ENCODE results near the gene PCDHB15. TPM values are rescaled to one million over a fixed set of nuclear protein-coding genes. Genes with fewer than 3 reads are reported as not detected.
"Not testable (repeated sequence)": the region's sequence is repeated elsewhere in the genome, so short reads cannot be mapped to it uniquely, and the experiment has no call there.

PCDHB15 gene
- 3.6 TPM for total RNA-seq

DNA sequence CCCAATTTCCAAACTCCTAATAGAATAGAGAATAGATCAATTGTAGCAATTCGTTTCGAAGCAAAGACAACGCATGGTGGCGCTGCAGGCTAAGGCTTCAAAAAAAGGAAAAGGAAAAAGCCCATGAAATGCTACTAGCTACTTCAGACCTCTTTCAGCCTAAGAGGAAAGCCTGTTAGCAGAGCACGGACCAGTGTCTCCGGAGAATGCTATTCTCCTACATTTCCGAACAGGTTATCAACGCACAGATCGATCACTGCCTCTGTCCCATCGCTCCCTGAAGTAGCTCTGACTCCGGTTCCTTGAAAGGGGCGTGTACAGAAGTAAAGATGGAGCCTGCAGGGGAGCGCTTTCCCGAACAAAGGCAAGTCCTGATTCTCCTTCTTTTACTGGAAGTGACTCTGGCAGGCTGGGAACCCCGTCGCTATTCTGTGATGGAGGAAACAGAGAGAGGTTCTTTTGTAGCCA lies at the start of gene PCDHB15:
PCDHB15 (plus strand) TSS at position 146 of the 468 bp plus-strand sequence; CDS start at position 330, 184 bp downstream.
- no peak for DNase-seq

DNA sequence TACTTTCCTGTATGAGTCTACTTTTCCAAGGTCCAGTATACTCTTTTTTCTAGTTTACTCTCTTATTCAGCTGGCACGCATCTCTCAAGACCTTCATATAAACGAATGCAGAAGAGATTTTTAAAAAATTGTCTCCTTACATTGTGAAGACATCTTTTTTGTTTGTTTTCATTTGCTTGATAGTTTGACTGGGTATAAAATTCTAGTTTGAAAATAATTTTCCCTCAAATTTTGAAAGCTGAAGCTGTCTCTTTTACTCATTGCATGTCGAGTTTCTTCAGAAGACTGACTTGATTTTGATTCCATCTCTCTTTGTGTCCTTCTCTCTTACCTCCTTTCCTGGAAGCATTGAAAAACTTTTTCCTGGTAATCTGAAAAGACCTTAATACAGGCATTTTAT lies 48.8 kb upstream of the PCDHB15 start:
- no peak for DNase-seq

DNA sequence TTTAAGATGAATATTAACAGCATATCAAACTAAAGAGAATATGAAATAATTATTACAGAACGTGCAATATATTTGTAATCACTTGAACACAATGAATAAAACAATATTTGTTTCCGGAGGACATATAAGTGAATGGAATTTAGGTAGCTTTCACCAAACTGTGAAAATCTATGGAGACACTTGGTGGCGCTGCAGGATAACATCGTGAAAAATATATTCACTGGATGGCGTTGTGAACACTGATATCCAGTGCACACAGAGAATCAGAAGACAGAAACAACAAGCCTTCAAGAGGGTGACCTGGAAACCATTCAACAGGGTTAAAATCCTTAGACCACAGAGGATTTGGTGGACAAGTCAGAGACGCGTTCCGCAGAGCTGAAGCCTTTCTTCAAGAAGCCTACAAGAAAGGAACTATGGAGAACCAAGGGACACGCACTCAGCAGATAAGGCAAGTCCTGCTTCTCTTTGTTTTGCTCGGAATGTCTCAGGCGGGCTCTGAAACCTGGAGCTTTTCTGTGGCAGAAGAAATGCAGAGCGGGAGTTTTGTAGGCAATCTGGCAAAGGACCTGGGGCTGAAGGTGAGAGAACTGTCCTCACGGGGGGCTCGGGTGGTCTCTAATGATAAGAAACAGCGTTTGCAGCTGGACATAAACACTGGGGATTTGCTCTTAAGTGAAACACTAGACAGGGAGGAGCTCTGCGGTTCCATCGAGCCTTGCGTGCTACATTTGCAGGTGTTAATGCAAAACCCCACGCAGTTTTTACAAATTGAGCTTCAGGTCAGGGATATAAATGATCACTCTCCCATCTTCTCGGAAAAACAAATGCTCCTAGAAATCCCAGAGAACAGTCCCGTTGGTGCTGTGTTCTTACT lies 45.6 kb upstream of the PCDHB15 start, which contains the start of gene PCDHB11:
PCDHB11 (plus strand) TSS at position 269 of the 877 bp plus-strand sequence; CDS start at position 417, 148 bp downstream.
- DNase-seq: no peak

DNA sequence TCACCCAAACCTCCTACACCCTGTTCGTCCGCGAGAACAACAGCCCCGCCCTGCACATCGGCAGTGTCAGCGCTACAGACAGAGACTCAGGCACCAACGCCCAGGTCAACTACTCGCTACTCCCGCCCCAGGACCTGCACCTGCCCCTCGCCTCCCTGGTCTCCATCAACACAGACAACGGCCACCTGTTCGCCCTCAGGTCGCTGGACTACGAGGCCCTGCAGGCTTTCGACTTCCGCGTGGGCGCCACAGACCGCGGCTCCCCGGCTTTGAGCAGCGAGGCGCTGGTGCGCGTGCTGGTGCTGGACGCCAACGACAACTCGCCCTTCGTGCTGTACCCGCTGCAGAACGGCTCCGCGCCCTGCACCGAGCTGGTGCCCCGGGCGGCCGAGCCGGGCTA lies 44.1 kb upstream of the PCDHB15 start:
- DNase-seq: not testable (repeated sequence)

DNA sequence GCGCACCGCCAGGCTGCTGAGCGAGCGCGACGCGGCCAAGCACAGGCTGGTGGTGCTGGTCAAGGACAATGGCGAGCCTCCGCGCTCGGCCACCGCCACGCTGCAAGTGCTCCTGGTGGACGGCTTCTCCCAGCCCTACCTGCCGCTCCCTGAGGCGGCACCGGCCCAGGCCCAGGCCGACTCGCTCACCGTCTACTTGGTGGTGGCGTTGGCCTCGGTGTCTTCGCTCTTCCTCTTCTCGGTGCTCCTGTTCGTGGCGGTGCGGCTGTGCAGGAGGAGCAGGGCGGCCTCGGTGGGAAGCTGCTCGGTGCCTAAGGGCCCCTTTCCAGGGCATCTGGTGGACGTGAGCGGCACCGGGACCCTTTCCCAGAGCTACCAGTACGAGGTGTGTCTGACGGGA lies 43.5 kb upstream of the PCDHB15 start:
- not testable (repeated sequence) for DNase-seq

DNA sequence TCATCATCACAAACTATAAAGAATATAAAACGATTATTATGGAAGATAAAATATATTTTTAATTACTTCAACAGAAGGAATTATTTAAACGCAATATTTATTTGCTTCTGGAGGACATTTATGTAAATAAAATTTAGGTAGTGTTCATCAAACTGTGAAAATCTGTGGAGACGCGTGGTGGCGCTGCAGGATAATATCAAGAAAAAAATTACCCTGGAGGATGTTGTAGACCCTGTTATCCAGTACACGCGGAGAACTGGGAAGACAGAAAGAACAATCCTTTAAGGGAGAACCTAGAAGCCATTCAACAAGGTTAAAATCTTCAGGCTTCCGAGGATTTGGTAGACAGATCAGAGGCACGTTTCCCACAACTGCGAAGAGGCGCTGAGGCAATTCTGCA lies 36.7 kb upstream of the PCDHB15 start, which contains the start of gene PCDHB12:
PCDHB12 (plus strand) TSS at position 242 of the 400 bp plus-strand sequence. CDS start 189 bp downstream, outside the sequence.
- DNase-seq: no peak

DNA sequence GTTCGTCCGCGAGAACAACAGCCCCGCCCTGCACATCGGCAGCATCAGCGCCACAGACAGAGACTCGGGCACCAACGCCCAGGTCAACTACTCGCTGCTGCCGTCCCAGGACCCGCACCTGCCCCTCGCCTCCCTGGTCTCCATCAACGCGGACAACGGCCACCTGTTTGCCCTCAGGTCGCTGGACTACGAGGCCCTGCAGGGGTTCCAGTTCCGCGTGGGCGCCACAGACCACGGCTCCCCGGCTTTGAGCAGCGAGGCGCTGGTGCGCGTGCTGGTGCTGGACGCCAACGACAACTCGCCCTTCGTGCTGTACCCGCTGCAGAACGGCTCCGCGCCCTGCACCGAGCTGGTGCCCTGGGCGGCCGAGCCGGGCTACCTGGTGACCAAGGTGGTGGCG lies 34.9 kb upstream of the PCDHB15 start:
- not testable (repeated sequence) for DNase-seq

DNA sequence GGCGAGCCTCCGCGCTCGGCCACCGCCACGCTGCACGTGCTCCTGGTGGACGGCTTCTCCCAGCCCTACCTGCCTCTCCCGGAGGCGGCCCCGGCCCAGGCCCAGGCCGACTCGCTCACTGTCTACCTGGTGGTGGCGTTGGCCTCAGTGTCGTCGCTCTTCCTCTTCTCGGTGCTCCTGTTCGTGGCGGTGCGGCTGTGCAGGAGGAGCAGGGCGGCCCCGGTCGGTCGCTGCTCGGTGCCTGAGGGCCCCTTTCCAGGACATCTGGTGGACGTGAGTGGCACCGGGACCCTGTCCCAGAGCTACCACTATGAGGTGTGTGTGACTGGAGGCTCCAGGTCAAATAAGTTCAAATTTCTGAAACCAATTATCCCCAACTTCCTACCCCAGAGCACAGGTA lies 34.3 kb upstream of the PCDHB15 start:
- not testable (repeated sequence) for DNase-seq

DNA sequence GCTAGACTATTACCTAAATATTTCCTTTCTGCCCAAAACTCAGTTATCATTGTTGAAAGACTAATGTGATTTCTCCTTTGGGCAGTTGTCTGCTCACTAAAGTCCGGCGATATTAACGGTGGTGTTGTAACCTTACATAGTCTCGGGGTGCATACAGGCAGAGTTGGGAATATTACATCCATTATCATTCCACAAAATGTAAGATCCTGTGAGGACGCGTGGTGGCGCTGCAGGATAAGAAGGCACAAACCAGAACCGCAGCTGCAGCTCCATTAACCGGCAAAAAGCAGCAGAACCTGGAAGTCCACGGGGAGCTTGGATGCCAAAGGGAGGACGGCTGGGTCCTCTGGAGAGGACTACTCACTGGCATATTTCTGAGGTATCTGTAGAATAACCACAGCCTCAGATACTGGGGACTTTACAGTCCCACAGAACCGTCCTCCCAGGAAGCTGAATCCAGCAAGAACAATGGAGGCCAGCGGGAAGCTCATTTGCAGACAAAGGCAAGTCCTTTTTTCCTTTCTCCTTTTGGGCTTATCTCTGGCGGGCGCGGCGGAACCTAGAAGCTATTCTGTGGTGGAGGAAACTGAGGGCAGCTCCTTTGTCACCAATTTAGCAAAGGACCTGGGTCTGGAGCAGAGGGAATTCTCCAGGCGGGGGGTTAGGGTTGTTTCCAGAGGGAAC lies 31.4 kb upstream of the PCDHB15 start, which contains the start of gene PCDHB13:
PCDHB13 (plus strand) TSS at position 264 of the 684 bp plus-strand sequence; CDS start at position 469, 205 bp downstream.
- DNase-seq: not testable (repeated sequence)

DNA sequence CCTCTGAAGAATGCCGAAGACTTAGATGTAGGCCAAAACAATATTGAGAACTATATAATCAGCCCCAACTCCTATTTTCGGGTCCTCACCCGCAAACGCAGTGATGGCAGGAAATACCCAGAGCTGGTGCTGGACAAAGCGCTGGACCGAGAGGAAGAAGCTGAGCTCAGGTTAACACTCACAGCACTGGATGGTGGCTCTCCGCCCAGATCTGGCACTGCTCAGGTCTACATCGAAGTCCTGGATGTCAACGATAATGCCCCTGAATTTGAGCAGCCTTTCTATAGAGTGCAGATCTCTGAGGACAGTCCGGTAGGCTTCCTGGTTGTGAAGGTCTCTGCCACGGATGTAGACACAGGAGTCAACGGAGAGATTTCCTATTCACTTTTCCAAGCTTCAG lies 30.6 kb upstream of the PCDHB15 start:
- not testable (repeated sequence) for DNase-seq

DNA sequence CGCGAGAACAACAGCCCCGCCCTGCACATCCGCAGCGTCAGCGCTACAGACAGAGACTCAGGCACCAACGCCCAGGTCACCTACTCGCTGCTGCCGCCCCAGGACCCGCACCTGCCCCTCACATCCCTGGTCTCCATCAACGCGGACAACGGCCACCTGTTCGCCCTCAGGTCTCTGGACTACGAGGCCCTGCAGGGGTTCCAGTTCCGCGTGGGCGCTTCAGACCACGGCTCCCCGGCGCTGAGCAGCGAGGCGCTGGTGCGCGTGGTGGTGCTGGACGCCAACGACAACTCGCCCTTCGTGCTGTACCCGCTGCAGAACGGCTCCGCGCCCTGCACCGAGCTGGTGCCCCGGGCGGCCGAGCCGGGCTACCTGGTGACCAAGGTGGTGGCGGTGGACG lies 29.7 kb upstream of the PCDHB15 start:
- DNase-seq: not testable (repeated sequence)

DNA sequence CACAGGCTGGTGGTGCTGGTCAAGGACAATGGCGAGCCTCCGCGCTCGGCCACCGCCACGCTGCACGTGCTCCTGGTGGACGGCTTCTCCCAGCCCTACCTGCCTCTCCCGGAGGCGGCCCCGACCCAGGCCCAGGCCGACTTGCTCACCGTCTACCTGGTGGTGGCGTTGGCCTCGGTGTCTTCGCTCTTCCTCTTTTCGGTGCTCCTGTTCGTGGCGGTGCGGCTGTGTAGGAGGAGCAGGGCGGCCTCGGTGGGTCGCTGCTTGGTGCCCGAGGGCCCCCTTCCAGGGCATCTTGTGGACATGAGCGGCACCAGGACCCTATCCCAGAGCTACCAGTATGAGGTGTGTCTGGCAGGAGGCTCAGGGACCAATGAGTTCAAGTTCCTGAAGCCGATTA lies 29.2 kb upstream of the PCDHB15 start:
- DNase-seq: not testable (repeated sequence)

DNA sequence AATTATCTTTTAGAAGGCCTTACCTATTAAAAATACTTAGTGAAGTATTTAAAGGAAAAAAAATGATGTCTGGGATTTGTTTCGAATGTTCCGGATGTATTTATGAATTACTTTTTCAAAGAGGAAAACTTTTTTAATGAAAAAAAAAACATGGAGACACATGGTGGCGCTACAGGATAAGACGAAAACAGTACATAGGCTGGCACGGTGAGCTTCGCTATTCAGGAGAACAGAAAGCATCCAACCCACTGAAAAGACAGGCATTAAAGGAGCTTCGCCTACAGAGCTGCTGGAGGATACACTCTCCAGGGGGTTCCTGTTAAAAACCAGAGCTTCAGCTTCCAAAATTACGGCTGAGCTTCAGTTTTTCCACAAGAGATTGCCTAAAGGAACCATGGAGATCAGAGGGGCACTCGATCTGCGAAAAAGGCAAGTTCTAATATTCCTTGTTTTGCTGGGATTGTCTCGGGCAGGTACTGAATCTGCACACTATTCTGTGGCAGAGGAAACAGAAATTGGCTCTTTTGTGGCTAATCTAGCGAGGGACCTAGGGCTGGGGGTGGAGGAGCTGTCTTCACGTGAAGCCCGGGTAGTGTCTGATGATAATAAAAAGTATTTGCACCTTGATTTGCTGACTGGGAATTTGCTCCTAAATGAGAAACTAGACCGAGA lies 21.9 kb upstream of the PCDHB15 start, which contains the start of gene PCDHB14:
PCDHB14 (plus strand) TSS at position 232 of the 672 bp plus-strand sequence; CDS start at position 395, 163 bp downstream.
- DNase-seq: no peak

DNA sequence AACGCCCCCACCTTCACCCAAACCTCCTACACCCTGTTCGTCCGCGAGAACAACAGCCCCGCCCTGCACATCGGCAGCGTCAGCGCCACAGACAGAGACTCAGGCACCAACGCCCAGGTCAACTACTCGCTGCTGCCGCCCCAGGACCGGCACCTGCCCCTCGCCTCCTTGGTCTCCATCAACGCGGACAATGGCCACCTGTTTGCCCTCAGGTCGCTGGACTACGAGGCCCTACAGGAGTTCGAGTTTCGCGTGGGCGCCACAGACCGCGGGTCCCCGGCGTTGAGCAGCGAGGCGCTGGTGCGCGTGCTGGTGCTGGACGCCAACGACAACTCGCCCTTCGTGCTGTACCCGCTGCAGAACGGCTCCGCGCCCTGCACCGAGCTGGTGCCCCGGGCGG lies 20.4 kb upstream of the PCDHB15 start:
- not testable (repeated sequence) for DNase-seq

DNA sequence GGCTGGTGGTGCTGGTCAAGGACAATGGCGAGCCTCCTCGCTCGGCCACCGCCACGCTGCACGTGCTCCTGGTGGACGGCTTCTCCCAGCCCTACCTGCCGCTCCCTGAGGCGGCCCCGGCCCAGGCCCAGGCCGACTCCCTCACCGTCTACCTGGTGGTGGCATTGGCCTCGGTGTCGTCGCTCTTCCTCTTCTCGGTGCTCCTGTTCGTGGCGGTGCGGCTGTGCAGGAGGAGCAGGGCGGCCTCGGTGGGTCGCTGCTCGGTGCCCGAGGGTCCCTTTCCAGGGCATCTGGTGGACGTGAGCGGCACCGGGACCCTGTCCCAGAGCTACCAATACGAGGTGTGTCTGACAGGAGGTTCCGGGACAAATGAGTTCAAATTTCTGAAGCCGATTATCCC lies 19.8 kb upstream of the PCDHB15 start:
- DNase-seq: not testable (repeated sequence)

DNA sequence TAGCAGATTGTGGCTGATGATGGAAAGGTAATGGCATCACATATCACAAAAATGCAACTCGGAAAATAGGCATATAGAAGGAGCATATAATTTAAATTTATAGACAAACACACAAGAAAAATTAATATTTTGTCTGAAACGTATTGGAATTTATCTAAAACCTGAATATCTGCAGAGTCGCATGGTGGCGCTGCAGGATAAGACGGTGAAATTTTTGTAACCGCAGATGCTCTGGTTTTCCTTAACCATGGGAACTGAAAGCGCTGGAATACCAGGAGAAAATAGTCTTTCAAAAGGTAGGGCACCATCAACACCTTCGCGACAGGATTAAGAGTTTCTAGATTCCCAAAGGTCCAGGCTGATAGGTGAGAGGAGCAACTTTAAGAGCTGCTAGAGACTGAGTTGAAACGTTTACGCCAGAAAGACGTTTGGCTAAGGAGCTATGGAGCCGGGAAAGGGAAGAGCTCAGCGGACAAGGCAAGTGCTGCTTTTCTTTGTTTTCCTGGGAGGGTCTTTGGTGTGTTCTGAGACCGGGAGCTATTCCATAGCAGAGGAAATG lies 11.0 kb upstream of the PCDHB15 start:
- DNase-seq: no peak

DNA sequence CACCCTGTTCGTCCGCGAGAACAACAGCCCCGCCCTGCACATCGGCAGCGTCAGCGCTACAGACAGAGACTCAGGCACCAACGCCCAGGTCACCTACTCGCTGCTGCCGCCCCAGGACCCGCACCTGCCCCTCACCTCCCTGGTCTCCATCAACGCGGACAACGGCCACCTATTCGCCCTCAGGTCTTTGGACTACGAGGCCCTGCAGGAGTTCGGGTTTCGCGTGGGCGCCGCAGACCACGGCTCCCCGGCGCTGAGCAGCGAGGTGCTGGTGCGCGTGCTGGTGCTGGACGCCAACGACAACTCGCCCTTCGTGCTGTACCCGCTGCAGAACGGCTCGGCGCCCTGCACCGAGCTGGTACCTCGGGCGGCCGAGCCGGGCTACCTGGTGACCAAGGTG lies 9.3 kb upstream of the PCDHB15 start:
- DNase-seq: not testable (repeated sequence)

DNA sequence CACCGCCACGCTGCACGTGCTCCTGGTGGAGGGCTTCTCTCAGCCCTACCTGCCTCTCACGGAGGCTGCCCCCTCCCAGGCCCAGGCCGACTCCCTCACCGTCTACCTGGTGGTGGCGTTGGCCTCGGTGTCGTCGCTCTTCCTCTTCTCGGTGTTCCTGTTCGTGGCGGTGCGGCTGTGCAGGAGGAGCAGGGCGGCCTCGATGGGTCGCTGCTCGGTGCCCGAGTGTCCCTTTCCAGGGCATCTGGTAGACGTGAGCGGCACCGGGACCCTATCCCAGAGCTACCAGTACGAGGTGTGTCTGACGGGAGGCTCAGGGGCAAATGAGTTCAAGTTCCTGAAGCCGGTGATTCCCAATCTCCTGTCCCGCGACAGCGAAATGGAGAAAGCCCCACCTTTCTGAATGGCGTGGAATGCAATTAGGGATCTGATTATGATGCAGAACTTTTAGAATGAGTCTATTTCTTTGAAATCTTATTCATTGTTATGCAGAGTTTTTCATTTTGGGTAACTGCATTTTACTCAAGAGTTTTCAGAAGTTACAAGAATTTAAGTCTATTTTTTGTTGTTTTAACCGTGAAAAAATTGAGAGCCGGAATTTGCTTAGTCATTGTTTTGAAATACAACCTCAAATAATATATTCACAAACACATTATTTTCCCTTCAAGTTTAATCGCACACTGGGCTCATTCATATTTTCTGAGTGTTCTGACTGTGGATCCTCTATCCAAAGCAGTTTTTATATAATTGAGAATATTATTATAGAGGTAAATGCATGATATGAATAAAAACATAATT lies 8.5 kb upstream of the PCDHB15 start:
- no peak for DNase-seq

DNA sequence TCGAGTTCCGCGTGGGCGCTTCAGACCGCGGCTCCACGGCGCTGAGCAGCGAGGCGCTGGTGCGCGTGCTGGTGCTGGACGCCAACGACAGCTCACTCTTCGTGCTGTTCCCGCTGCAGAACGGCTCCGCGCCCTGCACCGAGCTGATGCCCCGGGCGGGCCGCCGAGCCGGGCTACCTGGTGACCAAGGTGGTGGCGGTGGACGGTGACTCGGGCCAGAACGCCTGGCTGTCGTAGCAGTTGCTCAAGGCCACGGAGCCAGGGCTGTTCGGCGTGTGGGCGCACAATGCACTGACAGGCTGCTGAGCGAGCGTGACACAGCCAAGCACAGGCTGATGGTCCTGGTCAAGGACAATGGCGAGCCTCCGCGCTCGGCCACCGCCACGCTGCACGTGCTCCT lies 3.7 kb upstream of the PCDHB15 start:
- no peak for DNase-seq

DNA sequence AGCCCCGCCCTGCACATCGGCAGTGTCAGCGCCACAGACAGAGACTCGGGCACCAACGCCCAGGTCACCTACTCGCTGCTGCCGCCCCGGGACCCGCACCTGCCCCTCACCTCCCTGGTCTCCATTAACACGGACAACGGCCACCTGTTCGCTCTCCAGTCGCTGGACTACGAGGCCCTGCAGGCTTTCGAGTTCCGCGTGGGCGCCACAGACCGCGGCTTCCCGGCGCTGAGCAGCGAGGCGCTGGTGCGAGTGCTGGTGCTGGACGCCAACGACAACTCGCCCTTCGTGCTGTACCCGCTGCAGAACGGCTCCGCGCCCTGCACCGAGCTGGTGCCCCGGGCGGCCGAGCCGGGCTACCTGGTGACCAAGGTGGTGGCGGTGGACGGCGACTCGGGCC lies 1.8 kb downstream of the PCDHB15 start:
- not testable (repeated sequence) for DNase-seq

DNA sequence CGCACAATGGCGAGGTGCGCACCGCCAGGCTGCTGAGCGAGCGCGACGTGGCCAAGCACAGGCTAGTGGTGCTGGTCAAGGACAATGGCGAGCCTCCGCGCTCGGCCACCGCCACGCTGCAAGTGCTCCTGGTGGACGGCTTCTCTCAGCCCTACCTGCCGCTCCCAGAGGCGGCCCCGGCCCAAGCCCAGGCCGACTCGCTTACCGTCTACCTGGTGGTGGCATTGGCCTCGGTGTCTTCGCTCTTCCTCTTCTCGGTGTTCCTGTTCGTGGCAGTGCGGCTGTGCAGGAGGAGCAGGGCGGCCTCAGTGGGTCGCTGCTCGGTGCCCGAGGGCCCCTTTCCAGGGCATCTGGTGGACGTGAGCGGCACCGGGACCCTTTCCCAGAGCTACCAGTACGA lies 2.2 kb downstream of the PCDHB15 start:
- DNase-seq: not testable (repeated sequence)
